Left lung (tissue), 10 donors: Measurements from ENCODE around the gene SSR3. TPM values are rescaled to one million over a fixed set of nuclear protein-coding genes. Genes with fewer than 3 reads are reported as not detected.
"Not testable (repeated sequence)": the region's sequence is repeated elsewhere in the genome, so short reads cannot be mapped to it uniquely, and the experiment has no call there.

Experiments
- ATAC-seq: fragments of 200-7000 bp; cut with Tn5 transposase; one replicate; pipeline ENCODE4 v1.9.1; 2020; ENCODE audit warnings: moderate library complexity
- DNase-seq, 4 donors: peaks; one replicate each; pipeline ENCODE4 v3.0.0-alpha.2; 2013 to 2020
- H3K27ac ChIP-seq, 2 donors: fragments of 200-600 bp; sonication (generic) in 1 of 2; one replicate each; pipeline versions ENCODE4 v1.5.0 to v1.8.0; 2020 to 2021
- H3K27me3 ChIP-seq, 2 donors: fragments of 200-600 bp; sonication (generic) in 1 of 2; one replicate each; pipeline versions ENCODE4 v1.5.0 to v1.8.0; 2020 to 2021
- H3K36me3 ChIP-seq, 2 donors: fragments of 200-600 bp; sonication (generic) in 1 of 2; one replicate each; pipeline versions ENCODE4 v1.5.0 to v1.8.0; 2020 to 2021
- H3K4me1 ChIP-seq, 2 donors: fragments of 200-600 bp; one replicate each; pipeline ENCODE4 v1.8.0; 2021
- H3K4me3 ChIP-seq, 2 donors: fragments of 200-600 bp; sonication (generic) in 1 of 2; one replicate each; pipeline versions ENCODE4 v1.5.0 to v1.8.0; 2020 to 2021; ENCODE audit warnings: mild to moderate bottlenecking in 1 of 2
- H3K9me3 ChIP-seq, 2 donors: fragments of 200-600 bp; sonication (generic) in 1 of 2; one replicate each; pipeline versions ENCODE4 v1.5.0 to v1.8.0; 2020 to 2021
- CTCF ChIP-seq, 2 donors: fragments of 200-600 bp; sonication (generic) in 1 of 2; IDR thresholded peaks; one replicate each; pipeline versions ENCODE4 v1.5.0 to v1.8.0; 2021; ENCODE audit warnings: antibody characterized with exemption in 2 of 2
- intact Hi-C, 2 donors: fragments of 100-400 bp; cut with DNase I; formaldehyde crosslinking; loops; one replicate each; pipeline versions ENCODE4 v1.11.2 to v1.14.2; 2022
- polyA plus RNA-seq, 6 donors: library from polyadenylated mRNA; unstranded; fragments of 120-200 nt; gene quantifications; one replicate each; pipeline ENCODE4 v1.2.1, GENCODE V29; 2013; ENCODE audit not compliant: insufficient read length in 6 of 6
- total RNA-seq, 2 donors: library from RNA; stranded (reverse); fragmentation: NEBNext Ultra II Directional; extraction: Animal tissue kit (Norgen Biotek cat#: 25700); gene quantifications; one replicate each; pipeline ENCODE4 v1.2.1, GENCODE V29; 2021
- donor health status: DM: no; HTN: yes; CAD: no.
- donor health status: DM: no; HTN: no; CAD: no.

SSR3 gene
- total and polyA plus RNA-seq, 8 donors, result 94.3 to 336 (median 125) TPM

GRCh38 chr3:156563900-156564682, 9.2 kb upstream of the SSR3 start:
- H3K27ac ChIP-seq, result no peak overlapping the region
- intact Hi-C loops, result no loop called here
- no peak for ATAC-seq

GRCh38 chr3:156562486-156562885, 7.6 kb upstream of the SSR3 start:
- H3K36me3 ChIP-seq, H3K27me3 ChIP-seq, ATAC-seq, DNase-seq, H3K4me3 ChIP-seq, intact Hi-C loops, H3K4me1 ChIP-seq, H3K9me3 ChIP-seq, H3K27ac ChIP-seq: not testable (repeated sequence)

More at GRCh38 chr3:156563900-156564682, 9.2 kb upstream of the SSR3 start:
- Histone ChIP-seq H3K36me3 (no peaks in the 10 kb centered on the region), H3K4me1 (no peaks in the 10 kb centered on the region), H3K9me3 (no peaks in the 10 kb centered on the region), H3K4me3 (no peak overlapping the region), H3K27me3 (no peaks in the 10 kb centered on the region)
- no peak for DNase-seq
- no peak for TF ChIP-seq CTCF (IDR thresholded peaks at IDR 0.05)

GRCh38 chr3:156561533-156561932, 6.6 kb upstream of the SSR3 start:
- H3K4me3 ChIP-seq, result no peak overlapping the region
- no peak for TF ChIP-seq CTCF (IDR thresholded peaks at IDR 0.05)
- intact Hi-C loops, result no loop called here
- no peak for ATAC-seq
- H3K27ac ChIP-seq, result no peak overlapping the region
- H3K36me3 ChIP-seq, result no peaks in the 10 kb centered on the region
- H3K9me3 ChIP-seq, result no peaks in the 10 kb centered on the region
- no peaks in the 10 kb centered on the region for H3K27me3 ChIP-seq
- peak in 1 of 4 donors; percentile 32 for DNase-seq
- no peaks in the 10 kb centered on the region for H3K4me1 ChIP-seq

DNA sequence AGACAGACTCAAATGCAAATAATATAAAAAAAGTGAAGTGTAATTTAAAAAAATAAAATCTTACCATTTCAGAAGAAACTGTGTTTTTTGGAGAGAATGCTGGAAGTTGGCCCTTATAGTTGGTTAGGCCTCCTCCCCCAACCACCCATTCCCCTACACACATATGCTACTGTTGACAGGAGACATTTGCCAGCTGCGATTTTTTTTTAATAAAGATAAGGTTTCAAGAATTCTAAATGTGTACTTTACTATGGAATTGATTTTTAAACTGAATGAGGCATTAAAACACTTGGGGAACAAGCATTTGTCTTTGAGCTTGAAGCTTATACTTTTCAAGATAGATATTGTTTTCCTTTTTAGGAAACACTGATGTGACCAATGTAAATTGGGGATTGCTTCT, 4.4 kb upstream of the SSR3 start:
- no peak for DNase-seq
- TF ChIP-seq CTCF (IDR thresholded peaks at IDR 0.05), result no peak

DNA sequence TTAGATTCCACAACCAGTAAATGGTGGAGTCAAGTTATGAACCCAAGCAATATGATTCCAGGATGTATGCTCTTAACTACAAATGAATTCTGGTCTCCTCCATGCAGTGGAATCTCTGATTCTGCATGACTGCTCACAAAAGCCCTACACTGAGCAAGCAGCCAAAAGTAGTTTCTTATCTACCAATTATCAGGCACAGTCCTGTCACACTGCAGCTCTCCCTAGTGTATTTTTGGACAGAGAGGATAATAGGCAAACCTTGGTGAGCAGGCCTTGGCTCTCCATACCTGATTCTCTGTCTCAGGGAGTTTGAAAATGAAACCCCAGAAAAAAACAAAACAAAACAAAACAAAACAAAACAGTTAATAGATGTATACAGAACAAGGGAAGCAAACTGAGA, 3.5 kb upstream of the SSR3 start:
- peaks cover 7% of the 10 kb centered on the region in 2 donors for H3K4me1 ChIP-seq
- no peaks in the 10 kb centered on the region for H3K9me3 ChIP-seq
- no peak for DNase-seq
- ATAC-seq, result no peak
- H3K27ac ChIP-seq, result no peak overlapping the region
- intact Hi-C loops, result loop anchor here in 1 of 2 donors (10.0 kb wide), 2 partner anchors 116 to 526 kb away; partner anchors contain the start of gene TIPARP
- no peak for TF ChIP-seq CTCF (IDR thresholded peaks at IDR 0.05)
- no peak overlapping the region for H3K4me3 ChIP-seq
- H3K36me3 ChIP-seq, result no peaks in the 10 kb centered on the region
- H3K27me3 ChIP-seq, result no peaks in the 10 kb centered on the region

More for the DNA sequence above, 4.4 kb upstream of the SSR3 start:
- ATAC-seq, result no peak
- Histone ChIP-seq H3K9me3 (no peaks in the 10 kb centered on the region), H3K27ac (no peak overlapping the region), H3K4me3 (no peak overlapping the region), H3K4me1 (no peaks in the 10 kb centered on the region), H3K36me3 (no peaks in the 10 kb centered on the region), H3K27me3 (no peaks in the 10 kb centered on the region)
- intact Hi-C loops, result loop anchor here in 1 of 2 donors (10.0 kb wide), 2 partner anchors 115 to 525 kb away; partner anchors contain the start of gene TIPARP
